DND-41 (cell line): ENCODE results near the gene FRMPD3.

Experiments used
- ATAC-seq: fragments of 200-7000 bp; cut with Tn5 transposase; 3 replicates; pipeline ENCODE4 v1.9.1; 2021; ENCODE audit warnings: low read depth; ENCODE audit not compliant: insufficient read depth
- DNase-seq: peaks from one replicate; pipeline ENCODE4 v3.0.0-alpha.2; 2020
- H2AFZ ChIP-seq: 2 replicates; pipeline ENCODE4 v1.6.0; 2012; ENCODE audit warnings: low read depth, low read length
- H3K27ac ChIP-seq: 2 replicates; pipeline ENCODE4 v1.5.1; 2012; ENCODE audit warnings: low read length, inconsistent platforms
- H3K27me3 ChIP-seq: fragments of 200-600 bp; sonication (generic); 2 replicates; pipeline ENCODE4 v1.6.0; 2012; ENCODE audit warnings: low read length, mild to moderate bottlenecking, inconsistent platforms; ENCODE audit not compliant: insufficient read depth, poor library complexity
- H3K36me3 ChIP-seq: 2 replicates; pipeline ENCODE4 v1.5.1; 2012; ENCODE audit warnings: low read length, inconsistent platforms; ENCODE audit not compliant: insufficient read depth
- H3K4me1 ChIP-seq: 2 replicates; pipeline ENCODE4 v1.5.1; 2012; ENCODE audit warnings: mild to moderate bottlenecking, low read length; ENCODE audit not compliant: insufficient read depth
- H3K4me2 ChIP-seq: 2 replicates; pipeline ENCODE4 v1.6.0; 2012; ENCODE audit warnings: mild to moderate bottlenecking, moderate library complexity, low read length, inconsistent platforms; ENCODE audit not compliant: insufficient read depth
- H3K4me3 ChIP-seq, 2 experiments: fragments of 200-600 bp in 1 of 2; shearing (Covaris generic) in 1 of 2; 2 replicates each; pipeline ENCODE4 v1.5.1; 2012 to 2016; ENCODE audit warnings: inconsistent platforms in 2 of 2, low read length in 2 of 2, mild to moderate bottlenecking in 2 of 2, low read depth in 1 of 2, moderate library complexity in 1 of 2
- H3K79me2 ChIP-seq: 2 replicates; pipeline ENCODE4 v1.6.0; 2012; ENCODE audit warnings: low read length, inconsistent platforms; ENCODE audit not compliant: insufficient read depth
- H3K9ac ChIP-seq: 2 replicates; pipeline ENCODE4 v1.6.0; 2012; ENCODE audit warnings: low read depth, mild to moderate bottlenecking, inconsistent platforms, low read length, moderate library complexity
- H3K9me3 ChIP-seq: 2 replicates; pipeline ENCODE4 v1.5.1; 2012; ENCODE audit warnings: low read length, moderate library complexity, mild to moderate bottlenecking, inconsistent platforms; ENCODE audit not compliant: insufficient read depth, severe bottlenecking
- H4K20me1 ChIP-seq: 2 replicates; pipeline ENCODE4 v1.6.0; 2012; ENCODE audit warnings: low read length; ENCODE audit not compliant: insufficient read depth
- CTCF ChIP-seq: IDR thresholded peaks from 2 replicates; pipeline ENCODE4 v1.5.1; 2012; ENCODE audit warnings: borderline replicate concordance, low read length, moderate library complexity, mild to moderate bottlenecking; ENCODE audit not compliant: poor library complexity, severe bottlenecking; ENCODE audit errors: extremely low read depth
- EZH2 ChIP-seq: IDR thresholded peaks from 3 replicates; pipeline ENCODE4 v1.6.1; 2012; ENCODE audit warnings: borderline replicate concordance, low read depth, mild to moderate bottlenecking, moderate library complexity, low read length, inconsistent platforms; ENCODE audit not compliant: severe bottlenecking

FRMPD3 gene

GRCh38 chrX:107485013-107485412, 35.6 kb downstream of the FRMPD3 start:
- TF ChIP-seq EZH2, result no peak
- TF ChIP-seq CTCF, result no peak
- no peaks in the 10 kb centered on the region for H3K27me3 ChIP-seq
- no peaks in the 10 kb centered on the region for H4K20me1 ChIP-seq
- H3K4me2 ChIP-seq, result no peak overlapping the region
- no peak for ATAC-seq
- no peaks in the 10 kb centered on the region for H3K79me2 ChIP-seq
- no peaks in the 10 kb centered on the region for H3K36me3 ChIP-seq
- no peaks in the 10 kb centered on the region for H3K9me3 ChIP-seq
- no peak overlapping the region for H3K27ac ChIP-seq
- no peak overlapping the region for H3K9ac ChIP-seq
- no peak overlapping the region for H2AFZ ChIP-seq
- no peak overlapping the region for H3K4me3 ChIP-seq
- no peaks in the 10 kb centered on the region for H3K4me1 ChIP-seq
- no peak for DNase-seq

GRCh38 chrX:107493141-107493540, 43.7 kb downstream of the FRMPD3 start:
- no peak overlapping the region for H3K4me2 ChIP-seq
- H2AFZ ChIP-seq, result no peak overlapping the region
- ATAC-seq (no peak), DNase-seq (no peak)
- H3K4me1 ChIP-seq, result no peaks in the 10 kb centered on the region
- no peaks in the 10 kb centered on the region for H3K27me3 ChIP-seq
- H4K20me1 ChIP-seq, result no peaks in the 10 kb centered on the region
- no peak overlapping the region for H3K9ac ChIP-seq
- no peaks in the 10 kb centered on the region for H3K9me3 ChIP-seq
- no peaks in the 10 kb centered on the region for H3K36me3 ChIP-seq
- H3K27ac ChIP-seq, result no peak overlapping the region
- H3K4me3 ChIP-seq, result no peak overlapping the region
- H3K79me2 ChIP-seq, result no peaks in the 10 kb centered on the region
- TF ChIP-seq CTCF (no peak), EZH2 (no peak)

GRCh38 chrX:107496786-107497185, 47.3 kb downstream of the FRMPD3 start:
- no peak overlapping the region for H3K4me2 ChIP-seq
- no peaks in the 10 kb centered on the region for H3K4me1 ChIP-seq
- H2AFZ ChIP-seq, result no peak overlapping the region
- no peaks in the 10 kb centered on the region for H3K36me3 ChIP-seq
- H3K9ac ChIP-seq, result no peak overlapping the region
- no peak overlapping the region for H3K4me3 ChIP-seq
- DNase-seq (no peak), ATAC-seq (no peak)
- H3K27ac ChIP-seq, result no peak overlapping the region
- no peaks in the 10 kb centered on the region for H3K27me3 ChIP-seq
- TF ChIP-seq EZH2 (no peak), CTCF (no peak)
- no peaks in the 10 kb centered on the region for H4K20me1 ChIP-seq
- H3K79me2 ChIP-seq, result no peaks in the 10 kb centered on the region
- H3K9me3 ChIP-seq, result no peaks in the 10 kb centered on the region
